Stimulated activated naive CD8-positive, alpha-beta T cell treated with anti-CD3 and anti-CD28 coated beads, Interleukin-15, amount 100 ng/mL, for 72 hours (primary cell): ENCODE measurements around the gene TRIM46.
"Not testable (repeated sequence)": the region's sequence is repeated elsewhere in the genome, so short reads cannot be mapped to it uniquely, and the experiment has no call there.

Experiments used
- ATAC-seq: fragments of 150-1000 bp; cut with Tn5 transposase; 2 replicates; pipeline ENCODE4 v1.10.0; 2021; ENCODE audit warnings: mild to moderate bottlenecking, moderate library complexity
- DNase-seq, 2 donors: peaks; one replicate each; pipeline ENCODE4 v3.0.0; 2021 to 2022
- H3K27ac Mint-ChIP-seq, 2 donors: one replicate each; pipeline ENCODE4 v1.8.0; 2022; ENCODE audit warnings: mild to moderate bottlenecking in 2 of 2, mixed read lengths in 2 of 2, moderate library complexity in 2 of 2
- H3K27me3 Mint-ChIP-seq: one replicate; pipeline ENCODE4 v1.8.0; 2022; ENCODE audit warnings: mixed read lengths
- H3K4me1 Mint-ChIP-seq: one replicate; pipeline ENCODE4 v1.8.0; 2022; ENCODE audit warnings: mild to moderate bottlenecking, mixed read lengths
- H3K4me3 Mint-ChIP-seq, 2 donors: one replicate each; pipeline ENCODE4 v1.8.0; 2022; ENCODE audit warnings: mild to moderate bottlenecking in 2 of 2, mixed read lengths in 2 of 2, moderate library complexity in 1 of 2
- H3K9me3 Mint-ChIP-seq, 2 donors: one replicate each; pipeline ENCODE4 v1.8.0; 2022; ENCODE audit warnings: mixed read lengths in 2 of 2

Gene TRIM46

GRCh38 chr1:155186067-155186793 is 12.6 kb downstream of the TRIM46 start:
- Mint-ChIP-seq H3K9me3 (no peaks in the 10 kb centered on the region), H3K27ac (peak overlapping the region in 1 of 2 donors; percentile 69), H3K4me3 (no peak overlapping the region), H3K27me3 (no peaks in the 10 kb centered on the region), H3K4me1 (peaks cover 6% of the 10 kb centered on the region)
- peak; percentile 10 for ATAC-seq
- DNase-seq, result no peak

- Mint-ChIP-seq H3K4me3 (no peak overlapping the region), H3K4me1 (peaks cover 7% of the 10 kb centered on the region), H3K9me3 (no peaks in the 10 kb centered on the region), H3K27ac (no peak overlapping the region), H3K27me3 (no peaks in the 10 kb centered on the region)
- no peak for DNase-seq
- no peak for ATAC-seq
Measured at GRCh38 chr1:155186794-155187455, 13.3 kb downstream of the TRIM46 start.

DNA sequence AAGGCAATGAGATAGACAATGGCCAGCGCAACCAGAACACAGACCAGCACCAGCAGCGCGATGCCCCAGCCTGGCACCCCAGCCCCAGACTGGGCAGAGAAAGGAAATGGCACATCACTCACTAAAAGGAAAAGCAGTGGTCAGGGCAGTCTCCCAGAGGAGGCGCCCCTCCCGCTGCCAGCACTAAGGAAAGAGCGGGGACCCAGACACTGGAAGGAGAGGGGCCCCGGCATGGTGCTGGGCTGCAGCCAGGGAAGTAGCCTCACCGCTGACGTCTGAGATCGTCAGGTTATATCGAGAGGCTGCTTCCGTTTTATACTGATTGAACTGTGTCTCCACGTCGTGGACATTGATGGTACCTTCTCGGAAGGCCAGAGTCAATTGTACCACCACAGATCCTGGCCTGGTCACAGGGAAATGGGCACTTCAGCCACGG is 13.8 kb downstream of the TRIM46 start:
- Mint-ChIP-seq H3K9me3 (no peaks in the 10 kb centered on the region), H3K27me3 (no peaks in the 10 kb centered on the region), H3K27ac (no peak overlapping the region), H3K4me1 (peaks cover 13% of the 10 kb centered on the region), H3K4me3 (no peak overlapping the region)
- ATAC-seq, result no peak
- DNase-seq, result no peak

GRCh38 chr1:155188268-155188667 is 14.6 kb downstream of the TRIM46 start:
- DNase-seq, result no peak
- peak overlapping the region in 1 of 2 donors; percentile 95 for H3K27ac Mint-ChIP-seq
- H3K9me3 Mint-ChIP-seq, result no peaks in the 10 kb centered on the region
- peaks cover 21% of the 10 kb centered on the region for H3K4me1 Mint-ChIP-seq
- no peaks in the 10 kb centered on the region for H3K27me3 Mint-ChIP-seq
- H3K4me3 Mint-ChIP-seq, result no peak overlapping the region
- no peak for ATAC-seq

- not testable (repeated sequence) for H3K4me3 Mint-ChIP-seq, H3K27ac Mint-ChIP-seq, H3K9me3 Mint-ChIP-seq, H3K27me3 Mint-ChIP-seq, DNase-seq, ATAC-seq
- peaks cover 37% of the 10 kb centered on the region for H3K4me1 Mint-ChIP-seq
Measured at GRCh38 chr1:155189926-155190325, 16.3 kb downstream of the TRIM46 start.

DNA sequence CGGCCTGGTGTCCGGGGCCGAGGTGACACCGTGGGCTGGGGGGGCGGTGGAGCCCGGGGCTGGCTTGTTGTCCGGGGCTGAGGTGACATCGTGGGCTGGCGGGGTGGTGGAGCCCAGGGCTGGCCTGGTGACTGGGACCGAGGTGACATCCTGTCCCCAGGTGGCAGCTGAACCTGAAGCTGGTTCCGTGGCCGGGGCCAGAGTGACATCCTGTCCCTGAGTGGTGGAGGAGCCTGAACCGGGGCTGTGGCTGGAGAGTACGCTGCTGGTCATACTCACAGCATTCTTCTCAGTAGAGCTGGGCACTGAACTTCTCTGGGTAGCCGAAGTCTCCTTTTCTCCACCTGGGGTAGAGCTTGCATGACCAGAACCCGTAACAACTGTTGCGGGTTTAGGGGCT is 18.3 kb downstream of the TRIM46 start:
- H3K27ac Mint-ChIP-seq, result peak overlapping the region; percentile 70 to 75
- no peaks in the 10 kb centered on the region for H3K27me3 Mint-ChIP-seq
- no peaks in the 10 kb centered on the region for H3K9me3 Mint-ChIP-seq
- ATAC-seq (no peak), DNase-seq (no peak)
- peak overlapping the region; percentile 27 to 52 for H3K4me3 Mint-ChIP-seq
- H3K4me1 Mint-ChIP-seq, result peaks cover 53% of the 10 kb centered on the region

- H3K4me1 Mint-ChIP-seq, result peaks cover 55% of the 10 kb centered on the region
- no peaks in the 10 kb centered on the region for H3K27me3 Mint-ChIP-seq
- ATAC-seq (peak; percentile 8), DNase-seq (no peak)
- H3K9me3 Mint-ChIP-seq, result no peaks in the 10 kb centered on the region
- H3K27ac Mint-ChIP-seq, result peak overlapping the region; percentile 98 to 99
- H3K4me3 Mint-ChIP-seq, result peak overlapping the region; percentile 94 to 95
Measured at GRCh38 chr1:155192346-155193274, 19.0 kb downstream of the TRIM46 start.

- Mint-ChIP-seq H3K27ac (peak overlapping the region; percentile 98 to 99), H3K9me3 (no peaks in the 10 kb centered on the region), H3K4me1 (peaks cover 49% of the 10 kb centered on the region), H3K4me3 (peak overlapping the region; percentile 94 to 95), H3K27me3 (no peaks in the 10 kb centered on the region)
- ATAC-seq (peak; percentile 67), DNase-seq (peak; percentile 88 to 89)
Measured at GRCh38 chr1:155193275-155193990, 19.8 kb downstream of the TRIM46 start.

DNA sequence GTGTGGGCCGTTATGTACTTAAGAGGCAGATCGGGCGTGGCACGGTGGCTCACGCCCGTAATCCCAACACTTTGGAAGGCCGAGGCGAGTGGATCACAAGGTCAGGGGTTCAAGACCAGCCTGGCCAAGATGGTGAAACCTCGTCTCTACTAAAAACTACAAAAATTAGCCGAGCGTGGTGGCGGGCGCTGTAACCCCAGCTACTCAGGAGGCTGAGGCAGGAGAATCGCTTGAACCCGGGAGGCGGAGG is 20.3 kb downstream of the TRIM46 start:
- not testable (repeated sequence) for DNase-seq, ATAC-seq, H3K9me3 Mint-ChIP-seq, H3K27me3 Mint-ChIP-seq
- Mint-ChIP-seq H3K4me3 (peak overlapping the region; percentile 94 to 95), H3K4me1 (peaks cover 48% of the 10 kb centered on the region), H3K27ac (peak overlapping the region; percentile 98 to 99)

DNA sequence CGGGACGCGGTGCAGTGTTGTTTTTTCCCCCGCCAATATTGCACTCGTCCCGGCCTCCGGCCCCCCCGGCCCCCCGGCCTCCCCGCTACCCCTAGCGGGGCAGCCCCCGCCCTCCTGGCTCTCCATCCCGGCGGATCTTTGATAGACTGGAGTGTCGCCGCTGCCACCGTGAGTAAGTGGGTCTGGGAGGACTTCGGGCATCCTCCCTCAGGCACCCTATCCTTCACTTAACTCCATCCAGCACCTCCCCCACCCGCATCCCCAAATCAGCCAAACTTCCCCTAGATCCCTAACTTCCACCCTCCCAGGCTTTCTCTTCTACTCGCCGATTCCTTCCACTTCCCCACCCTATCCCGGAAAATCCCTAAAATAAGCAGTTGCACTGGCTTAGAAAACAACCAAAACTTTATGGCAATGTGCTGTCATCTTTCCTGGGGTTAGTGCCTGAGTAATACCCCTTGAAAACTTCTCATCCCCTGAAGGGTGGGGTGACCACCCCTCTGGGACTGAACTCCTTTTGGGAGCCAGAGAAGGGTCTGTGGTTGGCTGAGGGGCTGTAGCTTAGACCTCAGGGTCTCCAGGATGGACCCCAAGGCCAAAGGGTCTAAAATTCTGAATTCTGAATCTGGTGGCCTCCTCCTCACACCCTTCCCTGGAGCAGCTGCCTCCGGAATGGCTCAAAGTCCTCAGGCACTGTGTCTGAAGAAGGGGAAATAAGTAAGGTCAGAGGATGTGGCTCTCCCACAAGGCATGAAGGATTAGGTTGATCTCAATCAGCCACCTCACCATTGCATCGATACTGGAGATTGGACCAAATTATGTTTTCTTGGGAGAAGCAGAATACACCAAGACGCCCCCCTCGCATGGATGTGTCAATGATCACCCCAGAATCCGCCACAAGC is 21.8 kb downstream of the TRIM46 start:
- Mint-ChIP-seq H3K4me3 (peak overlapping the region; percentile 85 to 90), H3K9me3 (no peaks in the 10 kb centered on the region), H3K27me3 (no peaks in the 10 kb centered on the region), H3K4me1 (peaks cover 48% of the 10 kb centered on the region), H3K27ac (peak overlapping the region; percentile 67 to 96)
- ATAC-seq, result peak; percentile 1
- no peak for DNase-seq

GRCh38 chr1:155196103-155196892 is 22.6 kb downstream of the TRIM46 start:
- ATAC-seq (no peak), DNase-seq (no peak)
- Mint-ChIP-seq H3K27ac (no peak overlapping the region), H3K4me1 (peaks cover 48% of the 10 kb centered on the region), H3K4me3 (peak overlapping the region in 1 of 2 donors; percentile 85), H3K9me3 (no peaks in the 10 kb centered on the region), H3K27me3 (no peaks in the 10 kb centered on the region)

DNA sequence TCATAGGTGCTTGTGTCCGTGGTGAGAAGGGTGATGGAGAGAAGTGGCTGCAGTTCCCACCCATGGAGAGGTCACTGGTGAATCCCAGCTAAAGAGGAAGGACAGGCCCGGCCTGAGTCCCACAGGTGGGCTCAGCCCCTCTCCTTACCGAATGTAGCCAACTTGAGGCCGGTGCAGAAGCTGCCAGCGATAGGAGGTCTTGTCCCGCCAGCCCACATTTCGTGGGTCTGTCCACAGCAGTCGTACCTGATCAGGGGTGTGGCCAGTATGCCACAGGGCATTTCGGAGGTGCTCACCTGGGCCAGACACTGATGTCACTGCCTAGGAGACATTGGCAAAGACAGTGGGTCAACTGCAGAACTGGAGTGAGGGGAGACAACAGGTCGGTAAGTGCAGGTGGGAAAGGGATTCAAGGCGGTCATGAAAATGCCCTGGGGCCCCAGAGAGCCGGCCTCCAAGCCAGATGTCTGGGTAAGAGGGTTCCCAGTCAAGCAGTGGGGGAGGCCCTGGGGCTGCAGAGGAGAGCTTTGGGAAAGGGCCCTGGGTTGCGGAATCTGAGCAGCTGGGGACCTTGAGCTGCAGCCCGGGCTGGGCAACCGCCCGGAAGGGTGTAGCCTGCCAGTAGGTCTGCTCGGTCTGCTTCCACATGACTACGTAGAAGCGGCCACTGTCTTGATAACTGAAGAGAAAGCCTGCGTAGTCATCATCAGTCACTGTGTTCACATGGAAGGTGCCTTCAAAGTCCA is 23.4 kb downstream of the TRIM46 start:
- ATAC-seq, result no peak
- no peaks in the 10 kb centered on the region for H3K27me3 Mint-ChIP-seq
- H3K4me1 Mint-ChIP-seq, result peaks cover 46% of the 10 kb centered on the region
- H3K27ac Mint-ChIP-seq, result no peak overlapping the region
- H3K4me3 Mint-ChIP-seq, result no peak overlapping the region
- H3K9me3 Mint-ChIP-seq, result no peaks in the 10 kb centered on the region
- no peak for DNase-seq

DNA sequence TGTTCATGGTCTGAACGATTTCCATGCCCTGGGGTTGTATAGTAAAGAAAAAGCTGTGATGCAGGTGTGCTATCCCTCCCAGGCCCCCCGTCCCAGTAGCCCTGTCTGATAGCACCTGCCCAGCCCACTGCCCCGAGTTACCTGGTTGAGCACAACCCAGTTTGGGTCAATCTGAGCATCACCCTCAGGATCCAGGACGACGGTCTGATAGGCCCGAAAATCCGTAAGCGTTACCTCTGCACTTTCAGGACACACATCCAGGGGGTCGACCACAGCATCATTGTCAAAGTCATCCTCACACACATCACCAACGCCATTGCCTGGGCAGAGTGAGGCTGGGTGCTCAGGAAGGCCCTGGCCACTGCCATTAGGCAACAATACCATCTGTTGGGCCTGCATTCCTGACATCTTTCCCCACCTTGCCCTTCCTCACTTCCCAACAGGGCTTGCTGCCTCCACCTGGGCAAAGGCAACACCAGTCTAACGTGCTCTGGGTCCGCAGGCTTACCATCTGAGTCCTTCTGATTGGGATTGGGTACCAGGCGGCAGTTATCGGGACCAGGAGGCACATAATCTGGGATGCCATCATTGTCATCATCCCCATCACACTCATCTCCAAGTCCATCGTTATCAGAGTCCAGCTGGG is 24.4 kb downstream of the TRIM46 start:
- ATAC-seq (no peak), DNase-seq (no peak)
- Mint-ChIP-seq H3K4me3 (no peak overlapping the region), H3K27me3 (no peaks in the 10 kb centered on the region), H3K4me1 (peaks cover 36% of the 10 kb centered on the region), H3K27ac (no peak overlapping the region), H3K9me3 (no peaks in the 10 kb centered on the region)
